GM12878 (cell line): ENCODE data around the gene CACNA1H. TPM values are rescaled to one million over a fixed set of nuclear protein-coding genes. Genes with fewer than 3 reads are reported as not detected.
"Not testable (repeated sequence)": the region's sequence is repeated elsewhere in the genome, so short reads cannot be mapped to it uniquely, and the experiment has no call there.

Experiments
- ATAC-seq: fragments of 200-7000 bp; cut with Tn5 transposase; 3 replicates; pipeline ENCODE4 v1.9.1; 2020; ENCODE audit warnings: mild to moderate bottlenecking, moderate library complexity
- BruUV-seq: library from RNA; stranded (reverse); fragments of 400-500 nt; replicated peaks from 2 replicates; lab custom pipeline; 2021; lab: Mats Ljungman, UMichigan
- CTCF ChIA-PET: fragments of 300-600 bp; sonication (Branson Sonifier 250); formaldehyde crosslinking; extraction: SDS; loops from one replicate; lab custom pipeline; 2021; ENCODE audit warnings: inconsistent platforms; lab: Yijun Ruan, JAX
- POLR2A ChIA-PET: fragments of 350-600 bp; formaldehyde crosslinking; extraction: SDS; loops from one replicate; lab custom pipeline; 2021; ENCODE audit warnings: inconsistent platforms; lab: Charles Lee
- RAD21 ChIA-PET: fragments of 300-600 bp; sonication (Branson Sonifier 250); formaldehyde crosslinking; loops from one replicate; lab custom pipeline; 2023; ENCODE audit warnings: antibody characterized with exemption; ENCODE audit not compliant: unreplicated experiment; lab: Charles Lee
- SMC1A ChIA-PET: fragments of 300-600 bp; sonication (Branson Sonifier 250); formaldehyde crosslinking; loops from one replicate; lab custom pipeline; 2023; ENCODE audit not compliant: unreplicated experiment, uncharacterized antibody; lab: Charles Lee
- DNase-seq: peaks from one replicate; pipeline ENCODE4 v3.0.0-alpha.2; 2011; ENCODE audit warnings: low read depth, low spot score
- FAIRE-seq: peaks from 3 replicates; lab custom pipeline; 2011; peaks lifted over from hg19 to GRCh38; lab: Jason Lieb, UNC
- H2AFZ ChIP-seq: 2 replicates; pipeline ENCODE4 v1.6.0; 2011; ENCODE audit warnings: low read depth, low read length, control low read depth; ENCODE audit not compliant: control insufficient read depth
- H3K27ac ChIP-seq: 2 replicates; pipeline ENCODE4 v1.5.1; 2011; ENCODE audit warnings: control low read depth; ENCODE audit not compliant: control insufficient read depth, insufficient read depth
- H3K27me3 ChIP-seq, 2 experiments: replicated peaks in 1 of 2; 2 replicates each; pipeline versions ENCODE4 v1.6.0 to v1.6.1; 2011; ENCODE audit warnings: low read length in 1 of 2; ENCODE audit not compliant: control insufficient read depth in 2 of 2, insufficient read depth in 2 of 2
- H3K36me3 ChIP-seq, 2 experiments: 2 replicates each; pipeline ENCODE4 v1.5.1; 2011; ENCODE audit warnings: low read length in 1 of 2; ENCODE audit not compliant: control insufficient read depth in 2 of 2, insufficient read depth in 2 of 2
- H3K4me1 ChIP-seq: 2 replicates; pipeline ENCODE4 v1.6.1; 2011; ENCODE audit warnings: mild to moderate bottlenecking, low read length, moderate library complexity, mixed read lengths; ENCODE audit not compliant: control insufficient read depth, insufficient read depth
- H3K4me2 ChIP-seq: 2 replicates; pipeline ENCODE4 v1.6.0; 2011; ENCODE audit warnings: control low read depth; ENCODE audit not compliant: control insufficient read depth, insufficient read depth
- H3K4me3 ChIP-seq: fragments of 200-600 bp; sonication (generic); 2 replicates; pipeline ENCODE4 v1.5.1; 2016
- H3K79me2 ChIP-seq: 2 replicates; pipeline ENCODE4 v1.6.0; 2011; ENCODE audit warnings: low read length; ENCODE audit not compliant: control insufficient read depth, insufficient read depth
- H3K9ac ChIP-seq: 2 replicates; pipeline ENCODE4 v1.8.0; 2011; ENCODE audit warnings: low read length, control low read depth, mixed read lengths; ENCODE audit not compliant: control insufficient read depth, insufficient read depth
- H3K9me3 ChIP-seq: replicated peaks from 3 replicates; pipeline ENCODE4 v1.5.1; 2011; ENCODE audit warnings: mild to moderate bottlenecking, low read length; ENCODE audit not compliant: control insufficient read depth, insufficient read depth
- H4K20me1 ChIP-seq: 2 replicates; pipeline ENCODE4 v1.6.0; 2011; ENCODE audit not compliant: control insufficient read depth, insufficient read depth
- WGBS: methylation state at CpG from one replicate; pipeline ENCODE4 v1.1.6; 2016; ENCODE audit warnings: low lambda C conversion rate; ENCODE audit not compliant: insufficient replicate concordance, insufficient coverage; ENCODE audit errors: missing lambda C conversion rate; 5-methylcytosine and 5-hydroxymethylcytosine counted together
- in situ Hi-C: fragments of 300-500 bp; cut with MboI; formaldehyde crosslinking; loops from 9 replicates; pipeline ENCODE4 v1.14.3; 2018; ENCODE audit warnings: mixed read lengths
- intact Hi-C: fragments of 100-400 bp; cut with micrococcal nuclease; formaldehyde crosslinking; loops from one replicate; pipeline ENCODE4 v1.14.2; 2022; ENCODE audit not compliant: unreplicated experiment
- polyA plus RNA-seq, 11 experiments: library from polyadenylated mRNA; depleted of rRNA in 4 of 11; unstranded in 6 of 11; stranded (reverse) in 5 of 11; fragments of >200 nt; fragmentation: Nextera tagmentation in 4 of 11; fragmentation: Illumina TruSeq in 1 of 11; extraction: Ambion mirVana in 4 of 11; extraction: Trizol in 1 of 11; gene quantifications; 1 replicate in 1 of 11; 2 replicates in 10 of 11; pipeline versions ENCODE4 v1.2.1 to v1.2.3, GENCODE V29; 2011 to 2016; ENCODE audit warnings: inconsistent platforms in 2 of 11, missing spikeins in 2 of 11, low read depth in 1 of 11
- total RNA-seq, 4 experiments: library from RNA; depleted of rRNA in 3 of 4; stranded (reverse); fragments of >200 nt in 3 of 4; fragmentation: Illumina TruSeq in 1 of 4; extraction: Trizol in 1 of 4; gene quantifications; 2 replicates each; pipeline versions ENCODE4 v1.2.1 to v1.2.3, GENCODE V29; 2013 to 2021

Gene CACNA1H
- total and polyA plus RNA-seq, 10 of the 15 experiments (the other 5 are each of a cell fraction or from before 2014, with no cell fraction given) = 0.03 to 0.54 TPM; not detected in 8

DNA sequence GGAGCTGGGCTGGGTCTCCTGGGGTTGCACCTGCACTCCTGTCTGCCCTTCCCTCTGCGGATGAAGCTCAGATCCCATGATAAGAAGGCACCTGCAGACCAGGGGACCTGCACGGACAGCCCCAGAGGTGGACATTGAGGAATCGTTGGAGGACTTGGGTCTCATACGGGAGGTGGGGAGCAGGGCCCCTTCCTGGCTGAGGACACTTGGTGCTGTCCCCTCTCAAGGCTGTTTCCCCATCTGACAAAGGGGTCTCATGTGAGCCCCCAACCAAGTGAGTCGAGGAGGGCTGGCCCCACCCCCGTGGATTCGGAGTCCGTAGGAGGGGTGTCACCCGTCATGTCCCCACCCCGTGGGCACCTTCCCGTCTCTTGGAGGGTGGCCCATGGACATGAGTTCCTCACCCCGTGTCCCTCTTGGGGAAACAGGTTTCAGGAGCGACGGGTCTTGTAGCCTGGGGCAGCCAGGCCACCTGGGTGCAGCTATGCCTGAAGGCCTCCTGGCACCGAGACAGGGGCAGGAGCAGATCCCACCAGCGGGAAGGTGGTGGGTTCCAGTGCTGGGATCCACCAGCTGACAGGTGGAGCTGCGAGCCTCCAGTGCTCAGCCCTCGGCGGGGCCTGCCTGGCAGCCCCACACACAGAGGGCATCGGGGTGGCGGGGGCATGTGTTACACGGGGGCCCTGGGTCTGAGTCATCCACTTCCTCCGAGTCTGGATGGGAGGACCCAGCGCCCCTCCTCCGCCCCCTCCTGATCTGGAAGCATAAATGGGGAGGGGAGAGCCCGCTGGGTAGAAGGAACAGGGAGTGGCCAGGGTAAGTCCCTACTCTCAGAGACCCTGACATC lies 102.6 kb downstream of the CACNA1H start, which contains the start of gene TPSD1:
Gene TPSD1, plus strand, starts transcription at position 794 of the 847 bp plus-strand sequence. CDS start 212 bp downstream, outside the sequence.
- in situ Hi-C loops, ATAC-seq, H3K79me2 ChIP-seq, H3K4me2 ChIP-seq, FAIRE-seq, POLR2A ChIA-PET, RAD21 ChIA-PET, H3K27me3 ChIP-seq, H3K4me1 ChIP-seq, BruUV-seq, H3K27ac ChIP-seq, DNase-seq, CTCF ChIA-PET, H4K20me1 ChIP-seq, H3K9me3 ChIP-seq, intact Hi-C loops, H3K36me3 ChIP-seq, H3K9ac ChIP-seq, SMC1A ChIA-PET, H2AFZ ChIP-seq, H3K4me3 ChIP-seq: not testable (repeated sequence)
- 18% methylated on average over 20 of the region's 26 CpGs for WGBS

DNA sequence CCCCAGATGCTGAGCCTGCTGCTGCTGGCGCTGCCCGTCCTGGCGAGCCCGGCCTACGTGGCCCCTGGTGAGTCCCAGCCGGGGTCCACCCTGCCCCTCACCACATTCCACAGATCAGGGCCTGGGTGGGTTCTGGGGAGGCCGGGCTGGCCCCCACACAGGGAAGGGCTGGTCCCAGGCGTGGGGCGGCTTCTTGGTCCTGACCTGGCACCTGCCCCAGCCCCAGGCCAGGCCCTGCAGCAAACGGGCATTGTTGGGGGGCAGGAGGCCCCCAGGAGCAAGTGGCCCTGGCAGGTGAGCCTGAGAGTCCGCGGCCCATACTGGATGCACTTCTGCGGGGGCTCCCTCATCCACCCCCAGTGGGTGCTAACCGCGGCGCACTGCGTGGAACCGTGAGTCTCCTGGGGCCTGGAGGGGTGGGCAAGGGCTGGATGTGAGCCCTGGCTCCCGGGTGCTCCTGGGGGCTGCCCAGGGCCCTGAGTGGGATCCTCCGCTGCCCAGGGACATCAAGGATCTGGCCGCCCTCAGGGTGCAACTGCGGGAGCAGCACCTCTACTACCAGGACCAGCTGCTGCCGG lies 103.5 kb downstream of the CACNA1H start:
- intact Hi-C loops, H3K27me3 ChIP-seq, DNase-seq, RAD21 ChIA-PET, FAIRE-seq, H2AFZ ChIP-seq, H3K4me2 ChIP-seq, H3K9ac ChIP-seq, H3K27ac ChIP-seq, H4K20me1 ChIP-seq, H3K36me3 ChIP-seq, POLR2A ChIA-PET, H3K9me3 ChIP-seq, SMC1A ChIA-PET, H3K79me2 ChIP-seq, in situ Hi-C loops, ATAC-seq, H3K4me1 ChIP-seq, H3K4me3 ChIP-seq, CTCF ChIA-PET, BruUV-seq: not testable (repeated sequence)
- 48% methylated on average over 22 of the region's 23 CpGs for WGBS
